Measurements from ENCODE around the gene BAZ1B.

The BAZ1B gene

DNA sequence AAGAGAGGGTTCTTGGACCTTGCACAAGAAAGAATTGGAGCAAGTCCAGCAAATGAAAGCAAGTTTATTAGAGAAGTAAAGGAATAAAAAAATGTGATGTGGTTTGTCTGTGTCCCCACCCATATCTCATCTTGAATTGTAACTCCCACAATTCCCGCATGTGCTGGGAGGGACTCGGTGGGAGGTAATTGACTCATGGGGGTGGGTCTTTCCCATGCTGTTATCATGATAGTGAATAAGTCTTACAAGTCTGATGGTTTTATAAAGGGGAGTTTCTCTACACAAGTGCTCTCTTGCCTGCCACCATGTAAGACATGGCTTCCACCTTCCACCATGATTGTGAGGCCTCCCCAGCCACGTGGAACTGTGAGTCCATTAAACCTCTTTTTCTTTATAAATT lies 127.7 kb downstream of the BAZ1B start:
- Mint-ChIP-seq H3K36me3 (no peaks in the 10 kb centered on the region), H3K27ac (no peak overlapping the region)

DNA sequence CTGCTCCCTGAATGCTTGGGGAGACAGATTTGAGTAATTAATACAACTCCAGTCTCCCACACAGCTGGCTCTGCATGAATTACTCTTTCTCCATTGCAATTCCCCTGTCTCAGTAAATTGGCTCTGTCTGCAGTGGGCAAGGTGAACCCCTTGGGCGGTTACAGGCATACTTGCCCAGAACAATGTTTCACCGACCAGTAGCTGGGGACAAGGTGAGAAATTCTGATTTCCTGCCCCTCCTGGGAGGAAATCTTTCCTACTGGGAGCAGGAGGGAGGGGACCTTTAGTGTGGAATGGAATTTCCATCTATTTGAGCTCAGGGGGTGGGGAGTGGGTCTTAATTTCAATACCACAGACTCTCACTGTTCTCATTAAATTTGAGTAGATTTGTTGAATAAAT lies 130.7 kb downstream of the BAZ1B start:
- Mint-ChIP-seq H3K27ac (no peak overlapping the region), H3K4me1 (no peaks in the 10 kb centered on the region), H3K9me3 (peaks cover 24% of the 10 kb centered on the region), H3K36me3 (peaks cover 2% of the 10 kb centered on the region), H3K4me3 (no peak overlapping the region), H3K27me3 (peaks cover 23% of the 10 kb centered on the region)
- CTCF ChIA-PET: interaction anchor here (0.7 kb wide), 1 partner anchor 113 kb away, joined by 3 read pairs; no protein-coding TSS in a partner anchor
- no peak for DNase-seq

More for the DNA sequence above, 127.7 kb downstream of the BAZ1B start:
- H3K9me3 Mint-ChIP-seq: peaks cover 5% of the 10 kb centered on the region
- H3K27me3 Mint-ChIP-seq: peaks cover 28% of the 10 kb centered on the region
- H3K4me3 Mint-ChIP-seq: no peak overlapping the region
- CTCF ChIA-PET: no interaction called here
- DNase-seq: no peak
- no peaks in the 10 kb centered on the region for H3K4me1 Mint-ChIP-seq
